SH-SY5Y (cell line): Measurements from ENCODE around the gene CDS2.

Source experiments
- GATA2 ChIP-seq: IDR thresholded peaks from 2 replicates; pipeline ENCODE4 v1.6.1; 2011; ENCODE audit warnings: mild to moderate bottlenecking, low read depth, low read length
- GATA3 ChIP-seq: IDR thresholded peaks from 2 replicates; pipeline ENCODE4 v1.6.1; 2011; ENCODE audit warnings: low read depth, mild to moderate bottlenecking, low read length, moderate library complexity

DNA sequence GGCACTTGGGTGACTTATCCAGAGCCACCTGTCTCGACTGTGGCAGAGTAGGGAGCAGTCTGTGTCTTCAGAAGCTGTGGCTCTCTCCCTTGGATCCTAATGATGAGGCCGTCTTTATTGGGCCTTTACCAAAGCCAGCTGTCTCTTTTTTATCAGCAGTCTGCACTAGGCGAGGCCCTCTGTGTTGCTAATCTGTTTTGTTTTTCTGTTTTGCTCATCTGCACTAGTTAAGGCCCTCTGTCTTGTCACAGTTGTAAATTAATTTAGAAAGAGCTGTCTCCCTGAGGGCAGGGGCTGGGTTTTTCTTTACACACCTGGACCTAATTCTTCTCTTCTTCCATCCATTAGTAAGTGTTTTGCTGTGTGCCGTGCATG is 45.0 kb downstream of the CDS2 start:
- TF ChIP-seq GATA2 = no peak
- TF ChIP-seq GATA3 = no peak
